Skeletal muscle tissue (tissue), 4 donors: ENCODE data around the gene KRTAP10-3. TPM values are rescaled to one million over a fixed set of nuclear protein-coding genes. Genes with fewer than 3 reads are reported as not detected.
"Not testable (repeated sequence)": the region's sequence is repeated elsewhere in the genome, so short reads cannot be mapped to it uniquely, and the experiment has no call there.

Experiments
- H3K27ac ChIP-seq: one replicate; pipeline ENCODE4 v1.7.0; 2013; ENCODE audit warnings: mild to moderate bottlenecking, low read depth, low read length, inconsistent platforms
- H3K27me3 ChIP-seq, 3 donors: one replicate each; pipeline ENCODE4 v1.7.0; 2013; ENCODE audit warnings: low read length in 3 of 3; ENCODE audit not compliant: control insufficient read depth in 3 of 3, insufficient read depth in 3 of 3
- H3K36me3 ChIP-seq, 3 donors: one replicate each; pipeline ENCODE4 v1.7.0; 2013; ENCODE audit warnings: low read length in 3 of 3; ENCODE audit not compliant: control insufficient read depth in 3 of 3, insufficient read depth in 3 of 3
- H3K4me1 ChIP-seq, 3 donors: one replicate each; pipeline ENCODE4 v1.7.0; 2013; ENCODE audit warnings: low read length in 3 of 3, mild to moderate bottlenecking in 3 of 3; ENCODE audit not compliant: control insufficient read depth in 3 of 3, insufficient read depth in 3 of 3
- H3K4me3 ChIP-seq, 3 donors: one replicate each; pipeline ENCODE4 v1.7.0; 2013; ENCODE audit warnings: low read length in 3 of 3
- H3K9ac ChIP-seq, 3 donors: one replicate each; pipeline ENCODE4 v1.7.0; 2013; ENCODE audit warnings: low read length in 3 of 3, mild to moderate bottlenecking in 3 of 3, moderate library complexity in 2 of 3, low read depth in 1 of 3
- H3K9me3 ChIP-seq, 3 donors: one replicate each; pipeline ENCODE4 v1.7.0; 2013; ENCODE audit warnings: low read length in 3 of 3; ENCODE audit not compliant: control insufficient read depth in 3 of 3
- total RNA-seq: library from RNA; depleted of rRNA; stranded (reverse); fragments of >200 nt; gene quantifications from one replicate; pipeline ENCODE4 v1.2.3, GENCODE V29; 2014
- donor health status: Osteomylitis.

KRTAP10-3 gene
- total RNA-seq, 1 donor from 2014 or later: not detected

GRCh38 chr21:44579056-44579832, 20.6 kb upstream of the KRTAP10-3 start:
- H3K27me3 ChIP-seq: peaks cover 10 to 39% (median 34%) of the 10 kb centered on the region in 3 donors
- no peak overlapping the region for H3K4me3 ChIP-seq

GRCh38 chr21:44578371-44579055, 19.9 kb upstream of the KRTAP10-3 start:
- H3K4me3 ChIP-seq: no peak overlapping the region
- H3K27ac ChIP-seq: no peak overlapping the region
- H3K4me1 ChIP-seq: no peaks in the 10 kb centered on the region
- no peaks in the 10 kb centered on the region for H3K36me3 ChIP-seq
- no peak overlapping the region for H3K9ac ChIP-seq
- H3K27me3 ChIP-seq: peaks cover 10 to 35% (median 30%) of the 10 kb centered on the region in 3 donors
- H3K9me3 ChIP-seq: peaks cover 1 to 8% (median 6%) of the 10 kb centered on the region in 3 donors

More at GRCh38 chr21:44579056-44579832, 20.6 kb upstream of the KRTAP10-3 start:
- Histone ChIP-seq H3K27ac (no peak overlapping the region), H3K36me3 (no peaks in the 10 kb centered on the region), H3K9me3 (peaks cover 1 to 8% (median 6%) of the 10 kb centered on the region in 3 donors), H3K9ac (no peak overlapping the region), H3K4me1 (no peaks in the 10 kb centered on the region)

GRCh38 chr21:44576025-44576420, 17.4 kb upstream of the KRTAP10-3 start:
- no peaks in the 10 kb centered on the region for H3K4me1 ChIP-seq
- H3K27ac ChIP-seq: no peak overlapping the region
- peaks cover 8 to 52% (median 42%) of the 10 kb centered on the region in 3 donors for H3K27me3 ChIP-seq
- no peak overlapping the region for H3K4me3 ChIP-seq
- peaks cover 0 to 8% (median 2%) of the 10 kb centered on the region in 3 donors for H3K9me3 ChIP-seq
- no peak overlapping the region for H3K9ac ChIP-seq
- H3K36me3 ChIP-seq: no peaks in the 10 kb centered on the region

GRCh38 chr21:44575307-44576024, 16.9 kb upstream of the KRTAP10-3 start:
- H3K36me3 ChIP-seq: no peaks in the 10 kb centered on the region
- H3K27me3 ChIP-seq: peaks cover 9 to 54% (median 42%) of the 10 kb centered on the region in 3 donors
- no peak overlapping the region for H3K4me3 ChIP-seq
- peaks cover 0 to 7% (median 0%) of the 10 kb centered on the region in 3 donors for H3K9me3 ChIP-seq
- no peak overlapping the region for H3K27ac ChIP-seq
- no peak overlapping the region for H3K9ac ChIP-seq
- no peaks in the 10 kb centered on the region for H3K4me1 ChIP-seq

GRCh38 chr21:44574457-44575306, 16.1 kb upstream of the KRTAP10-3 start:
- peaks cover 15 to 57% (median 48%) of the 10 kb centered on the region in 3 donors for H3K27me3 ChIP-seq
- H3K9me3 ChIP-seq: peaks cover 0 to 7% (median 0%) of the 10 kb centered on the region in 3 donors
- no peak overlapping the region for H3K9ac ChIP-seq
- no peak overlapping the region for H3K27ac ChIP-seq
- no peaks in the 10 kb centered on the region for H3K4me1 ChIP-seq
- no peak overlapping the region for H3K4me3 ChIP-seq
- H3K36me3 ChIP-seq: no peaks in the 10 kb centered on the region

- not testable (repeated sequence) for H3K4me1 ChIP-seq, H3K4me3 ChIP-seq, H3K9ac ChIP-seq, H3K27ac ChIP-seq, H3K9me3 ChIP-seq, H3K36me3 ChIP-seq
- H3K27me3 ChIP-seq: peaks cover 18 to 57% (median 55%) of the 10 kb centered on the region in 3 donors
These were observed 15.2 kb upstream of the KRTAP10-3 start, which contains the start of gene KRTAP10-4 for GRCh38 chr21:44573630-44574456. KRTAP10-4 (plus strand) TSS chr21:44573729; CDS start chr21:44573759, 30 bp downstream.

GRCh38 chr21:44572959-44573583, 14.5 kb upstream of the KRTAP10-3 start:
- Histone ChIP-seq H3K4me3 (no peak overlapping the region), H3K27ac (no peak overlapping the region), H3K9ac (no peak overlapping the region), H3K27me3 (peaks cover 14 to 61% (median 58%) of the 10 kb centered on the region in 3 donors), H3K36me3 (no peaks in the 10 kb centered on the region), H3K9me3 (peaks cover 0 to 7% (median 0%) of the 10 kb centered on the region in 3 donors), H3K4me1 (no peaks in the 10 kb centered on the region)

- no peaks in the 10 kb centered on the region for H3K36me3 ChIP-seq
- H3K4me3 ChIP-seq: no peak overlapping the region
- peaks cover 0 to 4% (median 0%) of the 10 kb centered on the region in 3 donors for H3K9me3 ChIP-seq
- peaks cover 18 to 63% (median 58%) of the 10 kb centered on the region in 3 donors for H3K27me3 ChIP-seq
- H3K4me1 ChIP-seq: no peaks in the 10 kb centered on the region
- no peak overlapping the region for H3K27ac ChIP-seq
- no peak overlapping the region for H3K9ac ChIP-seq
These were observed 13.5 kb upstream of the KRTAP10-3 start for GRCh38 chr21:44571844-44572782.
